Measurements from ENCODE around the gene PDE11A.

Gene PDE11A

GRCh38 chr2:177711483-177712265 is 360.9 kb downstream of the PDE11A start:
- TF ChIP-seq CTCF (IDR thresholded peaks at IDR 0.05; ENCODE audit: low read depth, low read length): no peak
- DNase-seq (ENCODE audit: extremely low read depth, low read depth): no peak

- DNase-seq (ENCODE audit: extremely low read depth, low read depth): no peak
- TF ChIP-seq CTCF (IDR thresholded peaks at IDR 0.05; ENCODE audit: low read depth, low read length): no peak
These were observed 361.7 kb downstream of the PDE11A start for GRCh38 chr2:177710889-177711288.

GRCh38 chr2:177709986-177710401 is 362.6 kb downstream of the PDE11A start:
- DNase-seq (ENCODE audit: extremely low read depth, low read depth): no peak
- no peak for TF ChIP-seq CTCF (IDR thresholded peaks at IDR 0.05; ENCODE audit: low read depth, low read length)

- TF ChIP-seq CTCF (IDR thresholded peaks at IDR 0.05; ENCODE audit: low read depth, low read length): no peak
- DNase-seq (ENCODE audit: extremely low read depth, low read depth): no peak
These were observed 363.7 kb downstream of the PDE11A start for GRCh38 chr2:177708660-177709444.

- DNase-seq (ENCODE audit: extremely low read depth, low read depth): no peak
- TF ChIP-seq CTCF (IDR thresholded peaks at IDR 0.05; ENCODE audit: low read depth, low read length): no peak
These were observed 364.5 kb downstream of the PDE11A start for GRCh38 chr2:177708106-177708505.

- no peak for TF ChIP-seq CTCF (IDR thresholded peaks at IDR 0.05; ENCODE audit: low read depth, low read length)
- no peak for DNase-seq (ENCODE audit: extremely low read depth, low read depth)
These were observed 366.9 kb downstream of the PDE11A start for GRCh38 chr2:177705511-177706173.

- TF ChIP-seq CTCF (IDR thresholded peaks at IDR 0.05; ENCODE audit: low read depth, low read length): no peak
- no peak for DNase-seq (ENCODE audit: extremely low read depth, low read depth)
These were observed 369.4 kb downstream of the PDE11A start for GRCh38 chr2:177703159-177703558.

Data from AG09319 (cell line).